ENCODE data around the gene TAOK2. TPM values are rescaled to one million over a fixed set of nuclear protein-coding genes. Genes with fewer than 3 reads are reported as not detected.

TAOK2 gene
- total RNA-seq, 1 donor from 2014 or later: 40.1 TPM

DNA sequence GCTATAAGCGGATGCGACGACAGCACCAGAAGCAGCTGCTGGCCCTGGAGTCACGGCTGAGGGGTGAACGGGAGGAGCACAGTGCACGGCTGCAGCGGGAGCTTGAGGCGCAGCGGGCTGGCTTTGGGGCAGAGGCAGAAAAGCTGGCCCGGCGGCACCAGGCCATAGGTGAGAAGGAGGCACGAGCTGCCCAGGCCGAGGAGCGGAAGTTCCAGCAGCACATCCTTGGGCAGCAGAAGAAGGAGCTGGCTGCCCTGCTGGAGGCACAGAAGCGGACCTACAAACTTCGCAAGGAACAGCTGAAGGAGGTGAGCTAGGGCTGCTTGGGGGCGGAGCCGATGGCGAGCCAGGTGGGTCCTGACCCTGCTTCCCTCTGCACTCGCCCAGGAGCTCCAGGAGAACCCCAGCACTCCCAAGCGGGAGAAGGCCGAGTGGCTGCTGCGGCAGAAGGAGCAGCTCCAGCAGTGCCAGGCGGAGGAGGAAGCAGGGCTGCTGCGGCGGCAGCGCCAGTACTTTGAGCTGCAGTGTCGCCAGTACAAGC, 11.7 kb downstream of the TAOK2 start:
- TF ChIP-seq, protein P1, sequence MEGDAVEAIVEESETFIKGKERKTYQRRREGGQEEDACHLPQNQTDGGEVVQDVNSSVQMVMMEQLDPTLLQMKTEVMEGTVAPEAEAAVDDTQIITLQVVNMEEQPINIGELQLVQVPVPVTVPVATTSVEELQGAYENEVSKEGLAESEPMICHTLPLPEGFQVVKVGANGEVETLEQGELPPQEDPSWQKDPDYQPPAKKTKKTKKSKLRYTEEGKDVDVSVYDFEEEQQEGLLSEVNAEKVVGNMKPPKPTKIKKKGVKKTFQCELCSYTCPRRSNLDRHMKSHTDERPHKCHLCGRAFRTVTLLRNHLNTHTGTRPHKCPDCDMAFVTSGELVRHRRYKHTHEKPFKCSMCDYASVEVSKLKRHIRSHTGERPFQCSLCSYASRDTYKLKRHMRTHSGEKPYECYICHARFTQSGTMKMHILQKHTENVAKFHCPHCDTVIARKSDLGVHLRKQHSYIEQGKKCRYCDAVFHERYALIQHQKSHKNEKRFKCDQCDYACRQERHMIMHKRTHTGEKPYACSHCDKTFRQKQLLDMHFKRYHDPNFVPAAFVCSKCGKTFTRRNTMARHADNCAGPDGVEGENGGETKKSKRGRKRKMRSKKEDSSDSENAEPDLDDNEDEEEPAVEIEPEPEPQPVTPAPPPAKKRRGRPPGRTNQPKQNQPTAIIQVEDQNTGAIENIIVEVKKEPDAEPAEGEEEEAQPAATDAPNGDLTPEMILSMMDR (IDR thresholded peaks at IDR 0.05; ENCODE audit: insufficient read depth, low read length, poor library complexity, severe bottlenecking): no peak
- Histone ChIP-seq H3K27me3 (ENCODE audit: control insufficient read depth, insufficient read depth, low read length) (no peaks in the 10 kb centered on the region), H3K36me3 (ENCODE audit: control insufficient read depth, insufficient read depth, low read length) (peaks cover 1% of the 10 kb centered on the region), H3K4me3 (ENCODE audit: low read depth, low read length) (no peak overlapping the region)
- no peak for DNase-seq (ENCODE audit: low read depth)

DNA sequence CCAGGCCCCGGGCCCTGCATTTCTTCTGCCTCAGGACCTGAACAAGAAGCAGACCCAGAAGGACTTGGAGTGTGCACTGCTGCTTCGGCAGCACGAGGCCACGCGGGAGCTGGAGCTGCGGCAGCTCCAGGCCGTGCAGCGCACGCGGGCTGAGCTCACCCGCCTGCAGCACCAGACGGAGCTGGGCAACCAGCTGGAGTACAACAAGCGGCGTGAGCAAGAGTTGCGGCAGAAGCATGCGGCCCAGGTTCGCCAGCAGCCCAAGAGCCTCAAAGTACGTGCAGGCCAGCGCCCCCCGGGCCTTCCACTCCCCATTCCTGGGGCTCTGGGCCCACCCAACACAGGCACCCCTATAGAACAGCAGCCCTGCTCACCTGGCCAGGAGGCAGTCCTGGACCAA, 12.6 kb downstream of the TAOK2 start:
- peaks cover 1% of the 10 kb centered on the region for H3K36me3 ChIP-seq (ENCODE audit: control insufficient read depth, insufficient read depth, low read length)
- no peak for DNase-seq (ENCODE audit: low read depth)
- no peak overlapping the region for H3K4me3 ChIP-seq (ENCODE audit: low read depth, low read length)
- no peaks in the 10 kb centered on the region for H3K27me3 ChIP-seq (ENCODE audit: control insufficient read depth, insufficient read depth, low read length)
- TF ChIP-seq, protein P1 (IDR thresholded peaks at IDR 0.05; ENCODE audit: insufficient read depth, low read length, poor library complexity, severe bottlenecking): no peak

DNA sequence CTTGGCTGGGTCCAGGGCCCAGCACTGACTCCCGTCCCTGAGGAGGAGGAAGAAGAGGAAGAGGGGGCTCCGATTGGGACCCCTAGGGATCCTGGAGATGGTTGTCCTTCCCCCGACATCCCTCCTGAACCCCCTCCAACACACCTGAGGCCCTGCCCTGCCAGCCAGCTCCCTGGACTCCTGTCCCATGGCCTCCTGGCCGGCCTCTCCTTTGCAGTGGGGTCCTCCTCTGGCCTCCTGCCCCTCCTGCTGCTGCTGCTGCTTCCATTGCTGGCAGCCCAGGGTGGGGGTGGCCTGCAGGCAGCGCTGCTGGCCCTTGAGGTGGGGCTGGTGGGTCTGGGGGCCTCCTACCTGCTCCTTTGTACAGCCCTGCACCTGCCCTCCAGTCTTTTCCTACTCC, 13.3 kb downstream of the TAOK2 start:
- H3K36me3 ChIP-seq (ENCODE audit: control insufficient read depth, insufficient read depth, low read length): peaks cover 1% of the 10 kb centered on the region
- no peak for DNase-seq (ENCODE audit: low read depth)
- no peak overlapping the region for H3K4me3 ChIP-seq (ENCODE audit: low read depth, low read length)
- no peaks in the 10 kb centered on the region for H3K27me3 ChIP-seq (ENCODE audit: control insufficient read depth, insufficient read depth, low read length)
- TF ChIP-seq, protein P1 (IDR thresholded peaks at IDR 0.05; ENCODE audit: insufficient read depth, low read length, poor library complexity, severe bottlenecking): no peak

DNA sequence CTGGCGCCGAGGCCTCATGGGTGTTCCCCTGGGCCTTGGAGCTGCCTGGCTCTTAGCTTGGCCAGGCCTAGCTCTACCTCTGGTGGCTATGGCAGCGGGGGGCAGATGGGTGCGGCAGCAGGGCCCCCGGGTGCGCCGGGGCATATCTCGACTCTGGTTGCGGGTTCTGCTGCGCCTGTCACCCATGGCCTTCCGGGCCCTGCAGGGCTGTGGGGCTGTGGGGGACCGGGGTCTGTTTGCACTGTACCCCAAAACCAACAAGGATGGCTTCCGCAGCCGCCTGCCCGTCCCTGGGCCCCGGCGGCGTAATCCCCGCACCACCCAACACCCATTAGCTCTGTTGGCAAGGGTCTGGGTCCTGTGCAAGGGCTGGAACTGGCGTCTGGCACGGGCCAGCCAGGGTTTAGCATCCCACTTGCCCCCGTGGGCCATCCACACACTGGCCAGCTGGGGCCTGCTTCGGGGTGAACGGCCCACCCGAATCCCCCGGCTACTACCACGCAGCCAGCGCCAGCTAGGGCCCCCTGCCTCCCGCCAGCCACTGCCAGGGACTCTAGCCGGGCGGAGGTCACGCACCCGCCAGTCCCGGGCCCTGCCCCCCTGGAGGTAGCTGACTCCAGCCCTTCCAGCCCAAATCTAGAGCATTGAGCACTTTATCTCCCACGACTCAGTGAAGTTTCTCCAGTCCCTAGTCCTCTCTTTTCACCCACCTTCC, 13.9 kb downstream of the TAOK2 start:
- DNase-seq (ENCODE audit: low read depth): no peak
- TF ChIP-seq, protein P1 (IDR thresholded peaks at IDR 0.05; ENCODE audit: insufficient read depth, low read length, poor library complexity, severe bottlenecking): no peak
- Histone ChIP-seq H3K27me3 (ENCODE audit: control insufficient read depth, insufficient read depth, low read length) (no peaks in the 10 kb centered on the region), H3K4me3 (ENCODE audit: low read depth, low read length) (no peak overlapping the region), H3K36me3 (ENCODE audit: control insufficient read depth, insufficient read depth, low read length) (peaks cover 1% of the 10 kb centered on the region)

DNA sequence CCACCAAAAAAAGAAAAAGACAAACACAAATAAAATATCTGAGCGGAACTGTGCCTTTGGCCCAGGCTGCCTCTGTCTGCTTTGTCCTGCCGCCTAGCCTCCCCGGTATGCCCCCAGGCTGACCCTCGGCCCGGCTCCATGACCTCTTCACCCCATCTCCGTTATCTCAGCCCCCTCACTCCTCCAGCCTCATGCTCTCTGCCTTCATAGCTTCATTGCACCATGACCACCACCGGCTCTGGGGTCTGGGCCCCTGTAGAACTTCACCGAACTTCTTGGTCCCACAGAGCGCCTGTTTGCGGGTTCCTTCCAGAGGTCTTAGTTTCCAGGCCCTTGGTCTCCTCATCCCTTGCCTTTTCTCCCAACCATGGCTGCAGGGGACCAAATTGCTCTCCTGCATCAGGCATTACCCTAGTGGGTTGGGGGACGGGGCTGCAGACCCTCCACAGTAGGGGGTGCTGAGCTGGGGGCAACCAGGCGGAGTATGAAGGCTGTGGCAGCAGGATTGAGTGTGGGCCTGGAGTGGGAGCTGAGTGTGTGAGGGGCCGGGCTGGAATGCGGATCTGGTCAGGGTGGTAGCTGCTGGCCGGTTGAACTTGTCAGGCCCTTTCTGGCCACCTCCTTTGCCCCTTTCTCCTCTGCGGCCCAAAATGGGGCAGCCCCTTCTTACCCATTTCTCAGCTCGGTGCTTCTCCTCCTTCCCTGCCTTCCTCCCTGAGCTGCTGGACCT, 14.8 kb downstream of the TAOK2 start:
- H3K36me3 ChIP-seq (ENCODE audit: control insufficient read depth, insufficient read depth, low read length): peaks cover 3% of the 10 kb centered on the region
- H3K27me3 ChIP-seq (ENCODE audit: control insufficient read depth, insufficient read depth, low read length): no peaks in the 10 kb centered on the region
- TF ChIP-seq, protein P1 (IDR thresholded peaks at IDR 0.05; ENCODE audit: insufficient read depth, low read length, poor library complexity, severe bottlenecking): no peak
- no peak overlapping the region for H3K4me3 ChIP-seq (ENCODE audit: low read depth, low read length)
- DNase-seq (ENCODE audit: low read depth): no peak
